ENCODE measurements around the gene ZNF219.
"Not testable (repeated sequence)": the region's sequence is repeated elsewhere in the genome, so short reads cannot be mapped to it uniquely, and the experiment has no call there.

Gene ZNF219

GRCh38 chr14:21041676-21042433 is 56.6 kb downstream of the ZNF219 start, which contains the start of gene RNASE7:
TSS of gene RNASE7 (plus strand) at chr14:21042362. CDS start at chr14:21042993, 631 bp downstream.
- no peak for DNase-seq

- DNase-seq = not testable (repeated sequence)
These were observed 57.5 kb downstream of the ZNF219 start for GRCh38 chr14:21040941-21041340.

- DNase-seq = no peak
These were observed 58.0 kb downstream of the ZNF219 start for GRCh38 chr14:21040370-21040925.

All from SHP77 treated with DMSO at 0.1 percent for 48 hours (cell line).